GM18907 (cell line): ENCODE data around the gene UEVLD.
"Not testable (repeated sequence)": the region's sequence is repeated elsewhere in the genome, so short reads cannot be mapped to it uniquely, and the experiment has no call there.

Experiments
- ATAC-seq: cut with Tn5 transposase; IDR thresholded peaks from one replicate; pipeline ENCODE4 v1.9.1; 2021; ENCODE audit warnings: mild to moderate bottlenecking, moderate library complexity; ENCODE audit not compliant: unreplicated experiment

Gene UEVLD

DNA sequence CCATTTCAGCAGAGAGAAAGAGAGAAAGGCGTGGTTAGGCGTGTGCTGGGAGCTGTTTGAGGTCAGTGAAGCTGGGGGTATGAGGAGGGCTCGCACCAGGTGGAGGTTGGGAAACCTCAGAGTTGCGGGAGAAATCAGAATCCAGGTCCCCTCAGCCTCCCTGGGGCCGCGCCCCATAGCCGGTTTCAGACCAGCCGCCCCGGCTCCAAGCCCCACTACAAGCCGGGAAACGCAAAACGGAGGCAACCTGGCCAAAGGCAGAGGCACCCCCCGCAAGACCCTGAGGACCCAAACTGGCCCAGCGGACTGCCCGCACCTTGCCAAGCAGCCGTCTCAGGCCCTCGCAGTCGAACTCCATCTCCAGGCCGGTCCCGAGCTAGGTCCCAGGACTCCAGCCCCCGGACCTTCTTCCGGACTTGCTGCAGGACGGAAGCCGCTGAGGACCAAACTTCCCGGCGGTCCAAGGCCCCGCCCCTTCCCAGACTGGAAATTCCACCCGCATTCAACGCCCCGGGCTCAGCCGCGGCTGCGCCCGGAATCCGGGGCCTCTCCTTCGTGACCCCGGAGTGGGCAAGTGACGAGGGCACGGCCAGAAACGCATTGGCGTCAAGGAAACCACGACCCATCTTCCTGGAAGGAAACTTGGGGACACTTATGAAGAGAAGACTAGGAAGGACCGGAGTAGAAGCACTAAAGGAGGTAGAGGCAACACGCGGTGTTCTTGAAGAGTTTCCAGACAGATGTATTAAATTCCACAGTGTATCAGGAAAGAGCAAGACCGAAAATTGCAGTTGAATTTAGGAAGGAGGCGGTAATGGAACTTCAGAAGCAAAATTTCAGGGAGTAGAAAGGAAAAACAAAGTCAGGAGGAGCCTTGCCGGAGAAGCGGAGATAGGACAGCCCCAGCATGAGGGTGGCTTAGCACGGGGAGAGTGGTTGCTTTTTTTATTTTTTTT is at the start of gene UEVLD:
Gene UEVLD, minus strand, starts transcription at position 438 of the 956 bp plus-strand sequence. Its CDS starts 80 bp downstream, at position 358.
- ATAC-seq = peak; percentile 73

GRCh38 chr11:18634140-18635032 is 45.9 kb upstream of the UEVLD start, which contains the start of gene SPTY2D1:
TSS of gene SPTY2D1 (minus strand) at chr11:18634342. CDS start at chr11:18634257, 85 bp downstream.
- ATAC-seq = peak; percentile 95

- peak; percentile 66 for ATAC-seq
Measured at GRCh38 chr11:18633256-18634139, 45.0 kb upstream of the UEVLD start.

DNA sequence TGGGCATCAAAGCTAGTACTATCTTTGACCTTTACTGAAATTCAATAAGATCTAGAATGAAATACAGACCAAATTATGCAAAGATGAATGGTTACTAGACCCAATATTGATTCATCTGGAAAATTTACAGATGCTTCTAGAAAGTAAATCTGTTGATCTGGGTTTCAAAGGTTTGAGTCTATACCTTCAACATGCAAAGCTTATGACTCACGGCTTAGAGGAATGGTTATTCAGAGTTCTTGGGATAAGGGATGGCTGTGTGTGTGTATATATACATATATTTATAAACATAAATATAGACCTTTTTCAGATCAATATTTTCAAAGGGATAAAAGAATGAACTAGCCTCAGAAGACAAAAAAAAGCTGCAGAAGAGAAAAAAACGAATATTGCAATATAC is 44.3 kb upstream of the UEVLD start:
- no peak for ATAC-seq

GRCh38 chr11:18624161-18624560 is 35.6 kb upstream of the UEVLD start:
- ATAC-seq = no peak

- ATAC-seq = no peak
Measured at GRCh38 chr11:18623707-18624106, 35.2 kb upstream of the UEVLD start.

GRCh38 chr11:18618342-18619025 is 29.9 kb upstream of the UEVLD start:
- ATAC-seq = no peak

GRCh38 chr11:18617688-18618341 is 29.3 kb upstream of the UEVLD start:
- no peak for ATAC-seq

DNA sequence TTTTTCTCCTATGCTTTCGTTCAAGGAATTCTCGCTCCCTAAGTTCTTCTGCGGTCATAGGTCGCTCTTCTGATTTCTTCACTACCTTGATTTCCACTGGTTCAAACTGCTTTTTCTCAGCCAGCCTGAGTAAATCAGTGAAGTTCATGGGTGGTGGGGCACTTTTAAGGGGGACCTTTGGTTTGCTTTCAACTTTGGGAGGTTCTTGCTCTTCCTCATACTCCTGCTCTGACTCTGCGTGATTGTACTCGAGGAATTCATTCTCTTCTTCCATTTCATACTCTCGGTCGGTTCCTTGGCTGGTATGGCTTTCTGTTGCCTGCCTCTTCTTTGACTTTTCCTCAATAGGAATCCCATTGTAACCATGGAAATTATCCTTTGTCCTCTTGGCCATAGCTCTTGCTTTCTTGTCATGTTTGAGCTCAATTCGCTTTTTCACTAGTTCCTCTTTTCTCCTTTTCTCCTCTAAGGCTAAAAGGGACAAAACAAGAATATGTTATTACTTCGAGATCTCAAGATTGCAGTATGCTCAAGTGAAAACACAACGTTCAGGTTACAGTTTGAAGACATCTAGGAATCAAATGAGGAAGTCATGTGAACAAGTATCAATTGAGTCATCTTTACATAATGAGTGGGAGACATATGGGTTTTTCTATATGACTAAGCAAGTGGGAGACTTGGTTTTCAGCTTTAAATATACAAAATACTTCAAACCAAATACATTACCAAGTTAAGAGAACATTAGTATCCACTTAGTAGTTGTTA is 27.3 kb upstream of the UEVLD start:
- peak; percentile 85 for ATAC-seq

GRCh38 chr11:18614667-18615066 is 26.1 kb upstream of the UEVLD start:
- no peak for ATAC-seq

GRCh38 chr11:18612394-18612793 is 23.9 kb upstream of the UEVLD start:
- ATAC-seq = no peak

DNA sequence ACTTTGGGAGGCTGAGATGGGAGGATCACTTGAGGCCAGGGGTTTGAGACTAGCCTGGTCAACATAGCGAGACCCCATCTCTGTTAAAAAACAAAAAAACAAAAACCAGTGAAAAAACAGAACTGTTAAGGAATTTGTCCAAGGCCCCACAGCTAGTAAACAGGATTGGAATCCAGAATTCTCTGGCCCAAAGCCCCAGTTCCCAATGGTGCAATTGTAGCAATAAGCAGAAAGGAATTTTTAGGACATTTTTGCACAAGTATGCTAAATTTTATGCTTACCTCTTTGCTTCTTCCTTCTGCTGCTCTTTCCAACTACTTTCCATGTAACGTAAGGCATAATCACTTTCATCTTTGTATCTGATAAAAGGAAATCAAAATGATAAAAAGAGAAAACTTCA is 22.7 kb upstream of the UEVLD start:
- ATAC-seq = no peak

GRCh38 chr11:18608376-18608775 is 19.8 kb upstream of the UEVLD start:
- ATAC-seq = no peak

- no peak for ATAC-seq
Measured at GRCh38 chr11:18600915-18601569, 12.5 kb upstream of the UEVLD start.

- ATAC-seq = no peak
Measured at GRCh38 chr11:18599739-18600230, 11.3 kb upstream of the UEVLD start, which contains the start of gene MISFA. TSS of gene MISFA (plus strand) at chr11:18599789. CDS start at chr11:18599929, 140 bp downstream.

DNA sequence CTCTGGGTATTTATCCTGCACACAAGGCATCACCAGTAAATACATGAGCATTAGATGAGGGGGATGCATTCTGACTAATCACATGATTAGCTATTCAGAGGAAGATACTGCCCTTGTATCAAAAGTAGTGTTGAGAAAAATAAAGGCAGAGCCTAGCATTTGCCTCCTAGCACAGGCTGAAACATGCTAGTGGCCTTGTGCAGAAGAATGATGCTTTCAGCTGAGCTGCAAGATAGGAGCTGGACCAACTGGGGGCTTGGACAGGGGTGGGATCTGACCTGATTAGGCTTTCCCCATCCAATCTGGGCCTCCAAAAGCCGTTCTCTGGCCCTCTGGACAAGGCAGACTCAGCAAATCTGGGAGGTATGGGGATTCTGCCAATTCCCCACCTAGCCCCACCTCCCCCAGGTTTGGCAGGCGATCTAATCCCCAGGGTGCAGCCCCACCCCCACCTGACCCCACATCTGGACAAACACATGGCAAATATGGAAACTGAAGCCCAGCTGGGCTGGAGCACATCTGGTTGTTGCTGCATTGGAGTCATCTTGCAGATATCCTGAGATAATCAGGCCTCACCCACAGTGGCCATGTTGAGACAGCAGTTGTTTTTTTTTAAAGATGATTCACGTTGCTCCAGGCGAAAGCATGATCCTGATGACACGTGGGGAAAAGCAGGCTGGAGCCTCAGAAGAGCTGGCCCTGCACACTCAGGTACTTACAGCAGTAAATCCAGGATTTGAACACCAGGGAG is 6.6 kb upstream of the UEVLD start:
- no peak for ATAC-seq

DNA sequence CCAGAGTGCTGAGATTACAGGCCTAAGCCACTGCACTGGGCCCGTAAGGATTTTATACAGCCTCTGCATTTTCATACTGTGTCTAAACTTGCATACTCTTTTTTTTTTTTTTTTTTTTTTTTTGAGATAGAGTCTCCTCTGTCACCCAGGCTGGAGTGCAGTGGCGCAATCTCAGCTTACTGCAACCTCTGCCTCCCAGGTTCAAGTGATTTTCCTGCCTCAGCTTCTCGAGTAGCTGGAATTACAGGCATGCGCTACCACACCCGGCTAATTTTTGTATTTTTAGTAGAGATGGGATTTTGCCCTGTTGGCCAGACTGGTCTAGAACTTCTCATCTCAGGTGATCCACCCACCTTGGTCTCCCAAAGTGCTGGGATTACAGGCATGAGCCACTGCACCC is 5.6 kb upstream of the UEVLD start:
- ATAC-seq = not testable (repeated sequence)
